CD14-positive monocyte (primary cell): ENCODE measurements around the gene ZNF493. TPM values are rescaled to one million over a fixed set of nuclear protein-coding genes. Genes with fewer than 3 reads are reported as not detected.

Source experiments
- DNase-seq, 3 donors: peaks; one replicate each; pipeline ENCODE4 v3.0.0-alpha.2; 2011 to 2022
- H2AFZ ChIP-seq: 2 replicates; pipeline ENCODE4 v1.6.0; 2012; ENCODE audit warnings: mild to moderate bottlenecking, low read depth, low read length, inconsistent platforms; ENCODE audit not compliant: insufficient read depth, poor library complexity, severe bottlenecking
- H3K27ac ChIP-seq, 2 donors: 1 replicate in 1 of 2; 2 replicates in 1 of 2; pipeline ENCODE4 v1.5.1; 2012 to 2013; ENCODE audit warnings: low read length in 2 of 2, control low read depth in 1 of 2, inconsistent platforms in 1 of 2, low read depth in 1 of 2, mild to moderate bottlenecking in 1 of 2
- H3K27me3 ChIP-seq, 2 donors: one replicate each; pipeline versions ENCODE4 v1.6.0 to v1.6.1; 2011 to 2013; ENCODE audit warnings: low read length in 2 of 2; ENCODE audit not compliant: control insufficient read depth in 2 of 2, insufficient read depth in 2 of 2
- H3K36me3 ChIP-seq, 2 donors: replicated peaks in 1 of 2; 1 replicate in 1 of 2; 2 replicates in 1 of 2; pipeline versions ENCODE4 v1.5.1 to v1.6.1; 2012 to 2013; ENCODE audit warnings: low read length in 2 of 2, control low read depth in 1 of 2, inconsistent platforms in 1 of 2, mild to moderate bottlenecking in 1 of 2; ENCODE audit not compliant: insufficient read depth in 2 of 2, control insufficient read depth in 1 of 2
- H3K4me1 ChIP-seq, 2 donors: 1 replicate in 1 of 2; 2 replicates in 1 of 2; pipeline versions ENCODE4 v1.5.1 to v1.6.1; 2012 to 2013; ENCODE audit warnings: low read length in 2 of 2, control low read depth in 1 of 2, inconsistent platforms in 1 of 2, mild to moderate bottlenecking in 1 of 2, moderate library complexity in 1 of 2; ENCODE audit not compliant: insufficient read depth in 2 of 2, control insufficient read depth in 1 of 2
- H3K4me2 ChIP-seq: replicated peaks from 2 replicates; pipeline ENCODE3; 2012; ENCODE audit warnings: low read length, moderate library complexity, mild to moderate bottlenecking; ENCODE audit not compliant: poor library complexity, severe bottlenecking; ENCODE audit errors: extremely low read depth
- H3K4me3 ChIP-seq, 3 experiments: fragments of 200-600 bp in 1 of 3; sonication (generic) in 1 of 3; replicated peaks in 1 of 3; 1 replicate in 2 of 3; 2 replicates in 1 of 3; pipeline ENCODE4 v1.5.1; 2011 to 2013; ENCODE audit warnings: low read length in 3 of 3, mild to moderate bottlenecking in 3 of 3, control low read depth in 2 of 3, low read depth in 2 of 3, inconsistent platforms in 1 of 3, moderate library complexity in 1 of 3
- H3K79me2 ChIP-seq: 2 replicates; pipeline ENCODE4 v1.6.0; 2012; ENCODE audit warnings: mild to moderate bottlenecking, control low read depth, inconsistent platforms, low read length, moderate library complexity; ENCODE audit not compliant: insufficient read depth
- H3K9ac ChIP-seq: 2 replicates; pipeline ENCODE4 v1.6.0; 2017; ENCODE audit warnings: low read length, mild to moderate bottlenecking; ENCODE audit not compliant: insufficient read depth, poor library complexity, severe bottlenecking
- H3K9me3 ChIP-seq, 2 donors: replicated peaks in 1 of 2; 1 replicate in 1 of 2; 2 replicates in 1 of 2; pipeline versions ENCODE4 v1.5.1 to v1.6.1; 2012 to 2013; ENCODE audit warnings: low read length in 2 of 2, control low read depth in 1 of 2; ENCODE audit not compliant: control insufficient read depth in 1 of 2, insufficient read depth in 1 of 2
- H4K20me1 ChIP-seq: 2 replicates; pipeline ENCODE4 v1.6.0; 2012; ENCODE audit warnings: mild to moderate bottlenecking, low read length, control low read depth, moderate library complexity; ENCODE audit not compliant: insufficient read depth
- H3K27ac Mint-ChIP-seq, 7 donors: one replicate each; pipeline ENCODE4 v1.8.0; 2020; ENCODE audit warnings: mild to moderate bottlenecking in 7 of 7, mixed read lengths in 7 of 7, moderate library complexity in 6 of 7, inconsistent platforms in 2 of 7
- H3K27me3 Mint-ChIP-seq, 3 donors: one replicate each; pipeline ENCODE4 v1.8.0; 2021 to 2022; ENCODE audit warnings: low read depth in 3 of 3, mild to moderate bottlenecking in 3 of 3, mixed read lengths in 3 of 3, moderate library complexity in 3 of 3, inconsistent platforms in 1 of 3
- H3K36me3 Mint-ChIP-seq, 2 donors: one replicate each; pipeline ENCODE4 v1.8.0; 2020; ENCODE audit warnings: mixed read lengths in 2 of 2, inconsistent platforms in 1 of 2, mild to moderate bottlenecking in 1 of 2
- H3K4me1 Mint-ChIP-seq: one replicate; pipeline ENCODE4 v1.8.0; 2020; ENCODE audit warnings: mild to moderate bottlenecking, mixed read lengths
- H3K4me3 Mint-ChIP-seq, 2 donors: one replicate each; pipeline ENCODE4 v1.8.0; 2020; ENCODE audit warnings: mild to moderate bottlenecking in 2 of 2, mixed read lengths in 2 of 2, moderate library complexity in 1 of 2
- H3K9me3 Mint-ChIP-seq, 7 donors: one replicate each; pipeline ENCODE4 v1.8.0; 2020 to 2022; ENCODE audit warnings: mixed read lengths in 7 of 7, mild to moderate bottlenecking in 6 of 7, moderate library complexity in 6 of 7, inconsistent platforms in 2 of 7
- CTCF ChIP-seq: fragments of 200-600 bp; IDR thresholded peaks from one replicate; pipeline ENCODE4 v1.8.0; 2022; ENCODE audit warnings: antibody characterized with exemption, mild to moderate bottlenecking
- WGBS: methylation state at CpG from one replicate; pipeline ENCODE4 v1.1.5; 2013; ENCODE audit warnings: missing lambda C conversion rate; ENCODE audit not compliant: insufficient coverage; 5-methylcytosine and 5-hydroxymethylcytosine counted together
- intact Hi-C, 2 donors: fragments of 100-400 bp; cut with micrococcal nuclease; formaldehyde crosslinking; loops; one replicate each; pipeline versions ENCODE4 v1.15.0 to v1.15.1; 2023
- polyA plus RNA-seq, 3 donors: library from polyadenylated mRNA; depleted of rRNA in 1 of 3; unstranded in 2 of 3; stranded (reverse) in 1 of 3; fragments of 300-500 nt in 2 of 3; fragments of >200 nt in 1 of 3; fragmentation: Illumina TruSeq in 2 of 3; gene quantifications; 1 replicate in 2 of 3; 2 replicates in 1 of 3; pipeline ENCODE4 v1.2.3, GENCODE V29; 2012 to 2021

Gene ZNF493
- polyA plus RNA-seq, 3 donors = 2.1 to 3.5 (median 2.6) TPM

DNA sequence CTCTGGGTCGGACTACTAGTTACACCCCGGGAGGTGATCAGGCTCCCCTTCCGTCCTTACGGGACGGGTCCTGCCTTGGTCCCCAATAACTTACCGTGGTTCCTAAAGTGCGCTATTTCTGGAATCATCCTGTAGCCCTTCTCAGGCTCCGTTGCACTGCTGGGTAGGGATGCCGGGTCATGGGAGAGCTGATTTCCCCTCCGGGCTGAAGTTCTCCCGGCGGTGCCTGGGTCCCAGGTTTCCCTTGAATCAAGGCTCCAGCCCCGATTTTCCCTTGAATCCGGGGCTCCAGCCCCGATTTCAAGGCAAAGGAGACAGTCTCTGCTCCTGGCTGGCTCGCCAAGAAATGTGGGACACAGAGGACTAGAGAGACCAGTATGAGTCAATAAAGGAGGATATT is 43.4 kb downstream of the ZNF493 start:
- H3K27ac Mint-ChIP-seq = no peak overlapping the region
- TF ChIP-seq CTCF = no peak
- no peak overlapping the region for H3K9ac ChIP-seq
- H3K79me2 ChIP-seq = no peaks in the 10 kb centered on the region
- no peak overlapping the region for H3K4me3 ChIP-seq
- peaks cover 40 to 52% of the 10 kb centered on the region in 2 donors for H3K9me3 ChIP-seq
- no peak overlapping the region for H3K4me3 Mint-ChIP-seq
- peaks cover 14% of the 10 kb centered on the region for H3K4me1 Mint-ChIP-seq
- no peak overlapping the region for H3K4me2 ChIP-seq
- no peak for DNase-seq
- no peak overlapping the region for H2AFZ ChIP-seq
- H4K20me1 ChIP-seq = no peaks in the 10 kb centered on the region
- no peak overlapping the region for H3K27ac ChIP-seq
- peaks cover 30 to 71% (median 57%) of the 10 kb centered on the region in 7 donors for H3K9me3 Mint-ChIP-seq
- no peaks in the 10 kb centered on the region for H3K27me3 ChIP-seq
- intact Hi-C loops = no loop called here
- H3K4me1 ChIP-seq = peaks cover 0 to 5% of the 10 kb centered on the region in 2 donors
- H3K36me3 ChIP-seq = no peaks in the 10 kb centered on the region
- no peaks in the 10 kb centered on the region for H3K36me3 Mint-ChIP-seq
- 96% methylated on average over 14 of the region's 16 CpGs for WGBS
- peaks cover 0 to 1% (median 0%) of the 10 kb centered on the region in 3 donors for H3K27me3 Mint-ChIP-seq

- no peak for TF ChIP-seq CTCF
- H3K36me3 ChIP-seq = peaks cover 0 to 18% of the 10 kb centered on the region in 2 donors
- peaks cover 5 to 18% of the 10 kb centered on the region in 2 donors for H3K36me3 Mint-ChIP-seq
- no peaks in the 10 kb centered on the region for H3K4me1 ChIP-seq
- H3K27ac Mint-ChIP-seq = no peak overlapping the region
- peaks cover 31 to 78% (median 57%) of the 10 kb centered on the region in 7 donors for H3K9me3 Mint-ChIP-seq
- H3K4me3 Mint-ChIP-seq = no peak overlapping the region
- intact Hi-C loops = no loop called here
- H2AFZ ChIP-seq = no peak overlapping the region
- WGBS = no CpG with 5 or more reads among the region's 3 CpGs
- H4K20me1 ChIP-seq = no peaks in the 10 kb centered on the region
- no peak overlapping the region for H3K9ac ChIP-seq
- no peaks in the 10 kb centered on the region for H3K4me1 Mint-ChIP-seq
- no peak for DNase-seq
- peaks cover 56 to 58% of the 10 kb centered on the region in 2 donors for H3K9me3 ChIP-seq
- H3K4me2 ChIP-seq = no peak overlapping the region
- no peak overlapping the region for H3K27ac ChIP-seq
- H3K27me3 Mint-ChIP-seq = no peaks in the 10 kb centered on the region
- no peaks in the 10 kb centered on the region for H3K79me2 ChIP-seq
- H3K4me3 ChIP-seq = no peak overlapping the region
- no peaks in the 10 kb centered on the region for H3K27me3 ChIP-seq
Observed at GRCh38 chr19:21451187-21451586, 54.3 kb downstream of the ZNF493 start.
